GM12874 (cell line): Measurements from ENCODE around the gene NOS1.

Experiments
- TF ChIP-seq, protein P1 (sequence below): IDR thresholded peaks from 2 replicates; pipeline ENCODE4 v1.5.1; 2011; ENCODE audit warnings: low read depth, mild to moderate bottlenecking, control low read depth, low read length, moderate library complexity; ENCODE audit not compliant: insufficient read depth

The NOS1 gene

DNA sequence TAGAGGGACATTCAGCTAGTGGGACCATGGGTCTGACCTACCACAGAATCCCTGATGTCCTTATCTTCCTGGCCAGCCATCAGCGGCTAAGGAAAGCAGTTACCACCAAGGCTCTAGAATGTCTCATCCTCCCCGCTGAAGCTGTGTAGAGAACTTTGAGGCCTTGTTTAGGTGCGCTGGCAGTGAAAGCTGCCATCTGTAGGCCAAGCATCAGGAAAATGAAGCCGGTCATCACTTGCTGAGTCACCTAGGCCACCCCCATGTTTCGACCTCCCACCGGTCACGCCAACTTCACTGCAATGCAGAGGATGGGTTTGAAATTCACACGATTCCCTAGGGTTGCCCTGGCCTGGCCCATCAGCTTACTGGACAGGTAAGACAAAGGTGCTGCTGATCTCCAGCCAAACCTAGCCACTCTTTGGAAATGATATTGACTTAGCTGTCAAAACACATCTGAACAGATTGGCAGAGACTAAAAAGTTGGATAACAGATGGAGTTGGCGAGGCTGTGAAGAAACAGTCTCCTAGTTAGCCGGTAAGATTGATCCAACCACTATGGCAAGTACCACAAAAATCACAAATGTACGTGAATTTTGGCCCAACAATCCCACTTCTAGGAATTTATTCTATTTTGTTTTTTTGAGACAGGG lies 52.0 kb downstream of the NOS1 start:
- TF ChIP-seq, protein P1, sequence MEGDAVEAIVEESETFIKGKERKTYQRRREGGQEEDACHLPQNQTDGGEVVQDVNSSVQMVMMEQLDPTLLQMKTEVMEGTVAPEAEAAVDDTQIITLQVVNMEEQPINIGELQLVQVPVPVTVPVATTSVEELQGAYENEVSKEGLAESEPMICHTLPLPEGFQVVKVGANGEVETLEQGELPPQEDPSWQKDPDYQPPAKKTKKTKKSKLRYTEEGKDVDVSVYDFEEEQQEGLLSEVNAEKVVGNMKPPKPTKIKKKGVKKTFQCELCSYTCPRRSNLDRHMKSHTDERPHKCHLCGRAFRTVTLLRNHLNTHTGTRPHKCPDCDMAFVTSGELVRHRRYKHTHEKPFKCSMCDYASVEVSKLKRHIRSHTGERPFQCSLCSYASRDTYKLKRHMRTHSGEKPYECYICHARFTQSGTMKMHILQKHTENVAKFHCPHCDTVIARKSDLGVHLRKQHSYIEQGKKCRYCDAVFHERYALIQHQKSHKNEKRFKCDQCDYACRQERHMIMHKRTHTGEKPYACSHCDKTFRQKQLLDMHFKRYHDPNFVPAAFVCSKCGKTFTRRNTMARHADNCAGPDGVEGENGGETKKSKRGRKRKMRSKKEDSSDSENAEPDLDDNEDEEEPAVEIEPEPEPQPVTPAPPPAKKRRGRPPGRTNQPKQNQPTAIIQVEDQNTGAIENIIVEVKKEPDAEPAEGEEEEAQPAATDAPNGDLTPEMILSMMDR = no peak

DNA sequence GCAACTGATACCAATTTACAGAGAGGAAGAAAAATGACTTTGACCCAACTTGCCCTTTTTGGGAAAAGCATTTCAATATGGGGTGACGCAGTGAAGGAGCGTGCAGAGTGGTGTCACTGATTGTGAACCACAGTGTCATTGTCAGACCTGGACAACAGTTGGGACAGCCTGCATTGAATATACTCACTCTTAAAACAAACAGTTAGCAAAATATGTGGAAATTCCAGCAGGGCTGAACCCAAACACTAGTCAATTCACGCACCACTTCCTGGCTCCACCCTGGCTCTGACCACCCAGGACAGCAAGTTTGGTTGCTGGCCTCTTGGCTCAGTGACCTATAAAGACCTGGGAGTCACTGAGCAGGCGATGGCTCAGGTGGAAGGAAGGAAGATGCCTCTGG lies 61.3 kb downstream of the NOS1 start:
- TF ChIP-seq, protein P1 = no peak

DNA sequence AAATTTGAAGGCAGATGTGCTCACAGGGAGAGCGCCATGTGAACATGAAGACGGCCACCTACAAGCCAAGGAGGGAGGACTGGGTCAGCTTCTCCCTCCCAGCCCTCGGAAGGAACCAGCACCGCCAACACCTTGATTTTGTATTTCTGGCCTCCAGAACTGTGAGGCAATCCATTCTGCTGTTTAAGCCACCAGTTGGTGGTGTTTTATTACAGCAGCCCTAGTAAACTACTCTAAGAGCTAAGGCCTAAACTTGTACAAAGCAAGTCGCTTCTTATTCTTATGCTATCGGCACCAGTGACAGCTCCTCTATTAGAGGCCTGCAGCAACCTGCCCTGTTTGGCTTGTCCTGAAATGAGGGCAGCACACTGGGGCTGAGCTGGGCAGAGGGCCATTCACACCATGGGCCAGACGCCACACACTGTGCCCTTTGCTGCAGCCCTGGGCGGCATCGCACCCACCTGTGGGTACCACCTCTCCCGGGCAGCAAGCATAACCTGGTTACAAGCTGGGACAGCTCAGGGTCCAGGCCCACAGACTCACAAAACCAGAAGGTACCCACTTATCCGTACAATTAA lies 62.7 kb downstream of the NOS1 start:
- TF ChIP-seq, protein P1 = no peak

DNA sequence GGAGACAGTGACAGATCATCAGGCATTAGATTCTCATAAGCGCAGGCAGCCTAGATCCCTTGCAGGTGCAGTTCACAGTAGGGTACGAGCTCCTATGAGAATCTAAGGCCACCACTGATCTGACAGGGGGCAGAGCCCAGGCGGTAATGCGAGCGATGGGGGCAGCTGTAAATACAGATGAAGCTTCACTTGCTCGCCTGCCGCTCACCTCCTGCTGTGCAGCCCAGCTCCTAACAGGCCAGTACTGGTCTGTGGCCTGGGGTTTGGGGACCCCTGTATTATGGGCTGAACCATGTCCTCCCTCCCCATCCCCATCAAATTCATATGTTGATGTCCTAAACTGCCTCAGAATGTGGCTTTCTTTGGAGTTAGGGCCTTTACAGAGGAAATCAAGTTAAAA lies 63.2 kb downstream of the NOS1 start:
- TF ChIP-seq, protein P1 = no peak

DNA sequence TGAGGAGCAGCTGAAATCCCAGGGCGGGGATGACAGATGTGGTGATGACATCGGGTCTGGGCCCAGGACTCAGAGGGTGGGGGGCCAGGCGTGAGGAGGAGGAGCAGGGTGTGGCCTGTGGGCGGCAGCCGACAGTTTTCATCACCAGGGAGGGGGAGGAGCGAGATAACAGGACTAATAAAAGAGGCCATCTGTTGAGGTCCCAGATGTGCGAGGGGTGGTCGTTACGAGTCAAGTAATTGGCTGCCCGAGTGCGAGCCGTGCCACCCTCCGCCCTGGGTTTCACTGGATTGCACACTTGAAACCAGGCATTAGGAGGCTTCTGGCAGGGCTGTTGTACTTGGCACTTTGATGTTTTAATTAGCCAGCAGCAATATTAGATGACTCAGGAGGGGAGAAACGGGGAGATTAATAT lies 67.2 kb downstream of the NOS1 start:
- TF ChIP-seq, protein P1 = no peak

DNA sequence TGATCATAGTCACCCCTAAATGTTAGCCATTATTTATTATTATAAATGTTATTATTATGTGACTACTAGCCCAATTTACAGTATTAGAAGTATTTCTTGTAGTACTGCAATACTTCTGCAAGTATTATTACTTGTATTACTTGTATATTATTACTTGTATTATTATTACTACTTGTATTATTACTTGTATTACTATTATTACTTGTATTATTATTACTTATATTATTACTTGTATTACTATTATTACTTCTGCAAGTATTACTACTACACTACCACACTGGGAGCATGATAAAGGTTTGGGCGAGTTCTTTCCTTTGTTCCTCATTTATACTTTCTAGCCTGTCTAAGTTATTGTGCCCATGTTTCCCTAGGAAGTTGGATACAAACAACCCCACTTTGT lies 67.9 kb downstream of the NOS1 start:
- TF ChIP-seq, protein P1 = no peak

DNA sequence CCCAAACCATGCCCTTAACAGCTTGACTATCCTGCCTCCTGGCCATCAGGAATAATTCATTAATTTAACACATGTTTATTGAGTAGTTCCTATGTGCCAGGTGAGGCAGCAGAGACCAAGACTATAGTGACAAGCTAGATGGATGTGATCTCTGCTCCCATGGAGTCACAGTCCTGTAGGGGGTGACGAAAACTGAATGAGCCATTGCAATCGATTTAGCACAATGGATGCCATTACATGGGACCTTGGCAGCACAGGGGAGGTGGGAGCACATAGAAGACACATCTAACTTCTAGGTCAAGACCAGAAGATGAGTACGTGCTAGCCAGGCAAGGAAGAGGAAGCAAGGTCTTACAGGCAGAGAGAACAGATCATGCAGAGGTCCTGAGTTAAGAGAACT lies 68.7 kb downstream of the NOS1 start:
- TF ChIP-seq, protein P1 = no peak

DNA sequence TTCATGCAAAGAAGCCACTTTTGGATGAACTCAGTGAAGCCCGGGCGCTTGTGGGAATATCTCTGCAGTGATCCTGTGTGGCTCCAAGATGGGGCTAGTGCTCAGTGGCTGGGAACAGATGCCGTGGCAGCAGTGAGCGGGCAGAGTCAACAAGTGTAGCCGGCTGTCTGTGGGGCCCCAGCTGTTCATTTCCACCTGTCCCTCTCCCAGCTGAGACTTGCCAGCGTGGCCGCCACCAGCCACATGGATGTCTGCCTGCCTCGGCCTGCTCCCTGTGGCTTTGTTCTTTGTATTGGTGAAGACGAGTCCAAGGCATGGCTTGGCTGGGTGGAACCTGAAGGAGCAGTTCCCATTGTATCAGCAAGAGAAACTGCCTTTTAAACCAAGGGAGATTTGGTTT lies 77.3 kb downstream of the NOS1 start:
- TF ChIP-seq, protein P1 = no peak
